ENCODE measurements around the gene SPRY4.
"Not testable (repeated sequence)": the region's sequence is repeated elsewhere in the genome, so short reads cannot be mapped to it uniquely, and the experiment has no call there.

SPRY4 gene, protein sequence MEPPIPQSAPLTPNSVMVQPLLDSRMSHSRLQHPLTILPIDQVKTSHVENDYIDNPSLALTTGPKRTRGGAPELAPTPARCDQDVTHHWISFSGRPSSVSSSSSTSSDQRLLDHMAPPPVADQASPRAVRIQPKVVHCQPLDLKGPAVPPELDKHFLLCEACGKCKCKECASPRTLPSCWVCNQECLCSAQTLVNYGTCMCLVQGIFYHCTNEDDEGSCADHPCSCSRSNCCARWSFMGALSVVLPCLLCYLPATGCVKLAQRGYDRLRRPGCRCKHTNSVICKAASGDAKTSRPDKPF
- 0 to 0.05 reads per million in 2 donors for total RNA-seq

DNA sequence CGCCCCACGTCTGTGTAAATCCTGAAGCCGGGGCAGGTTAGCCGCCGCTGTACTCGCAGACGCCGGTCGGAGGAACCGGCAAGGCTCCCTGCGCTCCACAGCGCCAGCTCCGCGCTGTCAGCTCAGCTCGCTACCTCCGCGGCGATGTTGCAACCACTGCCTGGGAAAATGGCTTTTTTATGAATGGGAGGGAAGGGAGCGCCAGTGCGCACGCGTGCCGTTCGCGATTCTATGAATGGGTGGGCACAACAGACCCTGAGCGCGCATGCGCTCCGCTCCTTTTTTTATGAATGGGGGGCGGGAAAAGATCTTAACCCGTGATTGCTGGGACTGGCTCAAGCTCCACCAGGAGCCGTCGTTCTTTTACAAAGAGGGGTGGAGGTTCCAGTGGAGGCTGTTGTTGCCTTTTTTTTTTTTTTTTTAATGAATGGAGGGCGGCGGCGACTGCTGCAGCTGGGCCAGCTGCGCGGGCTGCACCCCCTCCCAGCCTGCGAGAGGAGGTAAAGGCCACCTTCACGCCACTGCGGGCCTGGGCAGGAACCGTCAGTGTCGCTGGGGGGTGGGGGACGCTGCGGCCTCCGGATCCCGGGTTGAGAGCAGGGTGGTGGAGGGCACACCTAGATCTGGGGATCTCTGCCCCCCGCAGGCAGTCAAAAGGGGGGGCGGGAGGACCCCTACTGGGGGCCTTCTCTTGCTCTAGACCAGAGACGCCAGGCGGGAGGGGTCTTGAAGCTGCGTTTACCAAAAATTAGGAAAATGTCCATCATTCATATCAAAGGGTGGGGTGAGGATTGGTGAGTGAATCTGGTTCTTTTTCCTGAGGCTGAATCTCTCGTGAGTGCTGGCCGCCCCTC lies at the start of gene SPRY4:
TSS of gene SPRY4 (minus strand) at position 151 of the 854 bp plus-strand sequence. CDS start 9,913 bp downstream, outside the sequence.
- DNase-seq = peak; percentile 57

DNA sequence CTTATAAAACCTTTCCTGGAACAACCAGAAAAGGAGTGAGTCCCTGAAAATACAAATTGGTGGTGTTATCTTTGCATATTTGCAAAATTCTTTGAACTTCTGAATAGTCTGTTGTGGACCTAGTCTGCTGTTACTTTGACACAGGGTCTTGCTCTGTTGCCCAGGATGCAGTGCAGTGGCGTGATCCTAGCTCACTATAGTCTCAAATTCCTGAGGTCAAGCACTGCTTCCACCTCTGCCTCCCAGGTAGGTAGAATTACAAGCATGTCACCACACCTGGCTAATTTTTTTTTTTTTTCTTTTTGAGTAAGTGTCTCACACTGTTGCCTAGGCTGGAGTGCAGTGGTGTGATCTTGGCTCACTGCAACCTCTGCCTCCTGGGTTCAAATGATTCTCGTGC lies 43.7 kb upstream of the SPRY4 start:
- DNase-seq = no peak

GRCh38 chr5:142366007-142366406 lies 41.2 kb upstream of the SPRY4 start:
- no peak for DNase-seq

DNA sequence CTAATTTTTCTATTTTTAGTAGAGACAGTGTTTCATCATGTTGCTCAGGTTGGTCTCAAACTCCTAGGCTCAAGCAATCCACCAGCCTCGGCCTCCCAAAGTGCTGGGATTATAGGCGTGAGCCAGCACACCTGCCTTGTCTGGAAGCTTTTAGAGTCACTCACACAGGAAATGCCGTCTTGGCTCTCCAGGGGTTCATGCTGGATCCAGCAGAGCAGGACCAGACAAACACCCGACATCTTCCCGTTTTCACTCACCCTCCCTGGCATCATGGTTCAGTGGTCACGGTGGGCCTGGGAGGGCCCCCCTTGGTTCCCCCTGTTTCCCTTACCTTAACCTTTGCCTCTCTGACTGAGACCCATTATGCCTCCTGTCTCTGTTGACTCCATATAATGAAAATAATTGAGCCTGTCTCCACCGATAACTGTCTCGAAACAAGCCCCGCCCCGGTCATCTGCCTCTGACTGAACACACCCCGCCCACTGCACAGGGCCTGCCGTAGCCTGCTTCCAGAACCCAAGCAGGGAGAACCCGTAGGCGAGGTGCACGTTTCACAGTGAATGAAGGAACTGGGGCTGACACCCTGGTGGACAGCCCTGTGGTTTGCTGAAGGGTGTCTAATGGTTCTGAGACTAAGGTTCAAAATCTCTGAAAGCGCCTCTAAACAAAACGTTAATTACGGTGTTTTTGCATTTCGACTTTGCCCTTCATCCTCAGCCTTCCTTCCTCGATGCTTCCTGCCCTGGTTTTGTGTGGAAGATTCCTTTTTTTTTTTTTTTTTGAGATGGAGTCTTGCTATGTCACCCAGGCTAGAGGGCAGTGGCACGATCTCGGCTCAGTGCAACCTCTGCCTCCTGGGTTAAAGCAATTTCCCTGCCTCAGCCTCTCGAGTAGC lies 39.7 kb upstream of the SPRY4 start:
- DNase-seq = no peak

- DNase-seq = no peak
Observed at GRCh38 chr5:142363619-142363963, 38.8 kb upstream of the SPRY4 start.

- not testable (repeated sequence) for DNase-seq
Observed at GRCh38 chr5:142362193-142362592, 37.4 kb upstream of the SPRY4 start.

DNA sequence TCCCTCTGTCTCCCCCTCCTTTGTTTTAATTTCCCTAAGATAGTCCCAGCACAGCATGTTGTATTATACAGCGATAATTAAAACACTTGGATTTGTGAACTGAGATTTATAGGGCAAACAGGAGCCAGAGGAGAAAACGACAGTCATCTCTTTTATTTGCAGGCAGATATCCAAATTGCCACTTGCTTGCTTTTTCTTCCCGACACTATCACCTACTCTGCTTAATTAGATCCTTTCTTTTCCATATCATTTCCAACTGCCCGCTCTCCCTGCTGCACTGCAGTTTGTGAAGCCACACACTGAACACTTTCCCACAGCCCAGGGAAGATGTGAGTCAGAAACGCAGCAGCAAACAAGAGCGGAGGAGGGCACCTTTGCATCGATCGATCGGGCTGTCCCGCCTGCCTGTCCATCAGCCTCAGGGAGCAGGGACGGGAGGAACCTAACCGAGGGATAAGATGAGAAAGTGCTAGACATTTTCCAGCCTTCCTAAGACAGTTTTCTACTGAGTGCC lies 35.8 kb upstream of the SPRY4 start:
- no peak for DNase-seq

DNA sequence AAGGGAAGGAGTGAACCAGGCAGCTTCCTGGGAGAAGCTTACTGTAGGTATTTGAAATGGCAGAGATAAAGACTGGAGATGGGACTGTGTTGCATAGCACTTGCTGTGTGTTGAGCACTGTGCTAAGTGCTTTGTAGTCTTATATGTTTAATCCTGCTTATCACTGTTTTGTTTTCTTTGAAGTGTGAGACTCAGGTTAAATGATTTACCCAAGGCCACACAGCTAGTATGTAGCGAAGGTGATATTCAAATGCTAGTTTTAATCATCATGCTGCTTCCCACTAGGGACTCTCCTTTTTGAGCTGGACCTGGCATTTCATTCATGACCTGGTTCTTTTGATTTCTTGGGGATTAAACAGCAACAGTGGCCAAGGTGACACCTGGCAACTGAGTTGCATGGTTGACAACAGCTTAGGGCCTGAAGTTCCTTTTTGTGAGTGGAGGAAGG lies 35.3 kb upstream of the SPRY4 start:
- DNase-seq = no peak

- DNase-seq = no peak
Observed at GRCh38 chr5:142358648-142359047, 33.8 kb upstream of the SPRY4 start.

DNA sequence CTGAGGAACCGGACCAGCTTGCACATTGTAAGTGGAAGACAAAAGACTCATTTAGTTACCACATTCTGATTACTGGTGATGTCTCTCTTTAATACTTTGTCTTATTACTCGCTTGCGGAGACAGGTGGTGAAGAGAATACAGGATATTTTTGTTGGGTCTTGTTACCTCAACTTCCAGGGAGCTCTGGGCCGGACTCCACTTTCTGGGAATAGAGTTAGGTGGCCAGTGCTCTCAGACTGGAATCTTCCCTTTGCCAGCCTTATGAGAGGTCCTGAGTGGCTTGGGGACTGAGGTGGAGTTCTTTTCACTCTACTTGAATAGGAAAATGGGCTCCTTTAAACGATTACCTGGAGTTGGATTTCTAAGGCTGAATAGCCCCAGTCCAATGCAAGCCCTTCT lies 33.3 kb upstream of the SPRY4 start:
- no peak for DNase-seq

- no peak for DNase-seq
Observed at GRCh38 chr5:142357469-142358090, 32.8 kb upstream of the SPRY4 start.

DNA sequence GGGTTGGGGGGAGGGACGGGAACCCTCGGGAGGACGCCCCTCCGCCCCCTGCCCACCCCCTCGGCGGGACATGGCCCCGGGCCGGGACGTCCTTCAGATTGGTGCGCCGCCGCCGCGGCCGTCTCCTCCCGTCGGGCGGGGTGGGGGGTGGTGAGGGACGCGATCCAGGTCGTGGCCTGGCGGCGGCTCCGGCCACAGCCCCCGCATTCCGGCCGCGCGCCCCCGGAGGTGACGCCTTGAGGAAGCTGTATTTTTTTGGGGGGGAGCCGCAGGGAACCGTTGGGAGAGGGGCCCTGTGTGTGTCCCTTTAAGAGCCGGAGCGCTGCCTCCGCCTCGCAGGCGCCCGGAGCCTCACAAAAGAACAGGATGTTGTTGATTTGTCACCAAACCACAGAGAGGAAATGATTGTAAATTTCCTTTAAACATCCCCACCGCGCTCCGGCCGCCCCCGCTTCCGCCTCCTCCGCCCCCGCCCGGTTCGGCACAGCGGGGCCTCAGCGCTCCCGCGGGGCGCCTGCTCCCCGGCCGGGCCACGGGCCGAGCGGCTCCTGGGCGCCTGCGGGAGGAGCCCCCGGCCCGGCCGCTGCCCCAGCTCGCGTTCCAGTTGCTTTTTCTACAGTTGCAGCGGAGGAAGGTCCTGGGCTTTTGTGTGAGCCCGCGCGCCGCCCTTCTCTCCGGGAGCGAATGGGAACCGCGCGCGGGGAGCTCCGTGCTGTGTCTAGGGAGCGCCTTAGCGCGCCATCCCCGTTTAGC lies 32.1 kb upstream of the SPRY4 start:
- DNase-seq = peak; percentile 80

DNA sequence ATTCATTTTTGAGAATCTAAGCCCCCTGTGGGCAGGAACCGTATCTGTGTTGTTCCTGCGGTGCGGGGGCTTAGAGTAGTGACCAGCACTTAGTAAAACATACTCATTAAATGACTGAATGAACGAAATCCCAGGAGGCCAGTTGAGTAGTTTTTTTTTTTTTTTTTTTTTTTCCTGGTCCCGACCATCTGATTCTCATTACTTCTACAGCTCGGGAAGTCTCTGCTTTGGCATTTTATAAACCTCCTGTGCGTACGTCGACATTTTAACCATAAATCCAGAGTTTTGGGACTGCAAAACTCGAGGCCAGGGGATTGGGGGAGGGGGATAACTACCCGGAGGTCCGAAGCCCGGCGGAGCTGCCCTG lies 31.5 kb upstream of the SPRY4 start:
- no peak for DNase-seq

- DNase-seq = no peak
Observed at GRCh38 chr5:142353071-142353472, 28.3 kb upstream of the SPRY4 start.

DNA sequence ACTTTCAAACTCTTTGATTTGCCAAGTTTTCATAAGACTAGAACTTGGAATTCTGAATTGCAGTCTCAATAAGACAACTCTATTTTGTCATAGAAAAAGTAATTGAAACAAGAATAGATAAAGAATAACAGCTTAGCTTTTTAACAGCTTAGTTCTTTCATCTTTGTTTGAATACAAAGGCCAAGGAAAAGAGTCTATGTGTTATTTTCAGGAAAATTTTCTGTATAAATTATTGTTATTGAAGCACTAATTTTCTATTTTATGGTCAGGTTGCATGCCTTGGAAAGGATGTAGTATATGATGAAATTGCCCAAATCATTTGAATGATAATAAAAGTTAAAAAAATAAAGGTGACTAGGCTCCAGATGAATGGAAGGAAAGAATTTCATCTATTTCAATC lies 25.2 kb upstream of the SPRY4 start:
- DNase-seq = no peak

GRCh38 chr5:142346706-142347105 lies 21.9 kb upstream of the SPRY4 start:
- no peak for DNase-seq

DNA sequence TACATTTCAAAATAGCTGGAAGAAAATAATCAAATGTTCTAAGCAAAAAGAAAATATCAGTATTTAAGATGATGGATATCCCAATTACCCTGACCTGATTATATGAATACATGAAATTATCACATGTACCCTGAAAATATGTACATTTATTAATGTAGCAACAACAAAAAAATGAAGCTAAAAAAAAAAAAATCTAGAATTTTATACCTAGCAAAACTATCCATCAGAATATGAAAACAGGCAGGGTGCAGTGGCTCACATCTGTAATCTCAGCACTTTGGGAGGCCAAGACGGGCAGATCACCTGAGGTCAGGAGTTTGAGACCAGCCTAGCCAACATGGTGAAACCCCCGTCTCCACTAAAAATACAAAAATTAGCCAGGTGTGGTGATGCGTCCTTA lies 20.1 kb upstream of the SPRY4 start:
- DNase-seq = not testable (repeated sequence)

DNA sequence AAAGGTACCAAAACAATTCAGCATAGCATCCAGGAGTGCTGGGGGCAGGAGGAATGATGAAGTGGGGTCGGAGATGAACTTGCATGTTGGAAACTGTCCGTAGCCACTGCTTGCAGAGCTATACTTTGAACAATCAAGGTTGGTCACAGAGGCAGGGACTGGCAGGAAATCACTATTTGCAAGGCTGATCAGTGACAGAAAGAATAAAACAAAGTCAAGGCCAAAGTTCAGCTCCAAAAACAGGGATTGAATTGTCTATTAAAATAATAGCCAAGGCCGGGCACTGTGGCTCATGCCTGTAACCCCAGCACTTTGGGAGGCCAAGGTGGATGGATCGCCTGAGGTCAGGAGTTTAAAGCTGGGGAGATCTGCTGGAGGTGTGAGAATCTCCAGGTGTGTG lies 18.7 kb upstream of the SPRY4 start:
- no peak for DNase-seq

- no peak for DNase-seq
Observed at GRCh38 chr5:142342128-142342981, 17.5 kb upstream of the SPRY4 start.

DNA sequence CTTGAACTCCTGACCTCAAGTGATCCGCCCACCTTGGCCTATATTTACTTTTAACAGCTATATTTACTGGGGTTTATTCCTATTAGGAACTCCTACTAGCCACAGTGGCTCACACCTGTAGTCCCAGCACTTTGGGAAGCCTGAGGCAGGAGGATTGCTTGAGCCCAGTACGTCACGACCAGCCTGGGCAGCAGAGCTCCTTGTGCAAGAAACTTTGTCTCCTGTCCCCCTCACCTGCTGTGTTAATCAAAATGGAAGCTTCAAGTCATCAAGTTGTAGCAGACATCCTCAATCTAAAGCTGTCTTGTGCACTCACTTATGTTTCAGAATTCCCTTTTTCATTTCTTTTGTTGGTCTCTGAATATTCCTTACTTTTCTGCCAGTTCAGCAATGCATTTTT lies 15.0 kb upstream of the SPRY4 start:
- DNase-seq = no peak

DNA sequence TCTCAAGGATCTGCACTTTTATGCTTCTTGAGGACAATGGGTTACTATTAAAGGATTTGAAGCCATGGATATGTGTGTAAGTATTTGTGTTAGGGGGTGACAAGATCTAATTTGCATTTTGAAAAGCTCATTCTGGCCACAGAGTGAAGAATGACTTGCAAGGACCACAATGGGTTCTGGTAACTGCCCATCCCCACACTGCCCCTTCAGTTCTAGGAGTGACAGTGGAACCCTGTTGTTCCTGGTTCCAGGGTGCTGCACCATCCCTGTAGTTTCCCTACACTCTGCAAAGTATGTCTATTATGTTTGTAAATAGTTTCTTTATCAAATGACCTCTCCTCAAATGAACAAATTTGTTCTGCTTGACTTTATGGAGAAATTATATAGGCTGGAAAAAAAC lies 9.7 kb upstream of the SPRY4 start:
- no peak for DNase-seq
